Hematopoietic multipotent progenitor cell (in vitro differentiated cells): ENCODE measurements around the gene NKX6-2. TPM values are rescaled to one million over a fixed set of nuclear protein-coding genes. Genes with fewer than 3 reads are reported as not detected.
"Not testable (repeated sequence)": the region's sequence is repeated elsewhere in the genome, so short reads cannot be mapped to it uniquely, and the experiment has no call there.

Source experiments
- DNase-seq, 3 donors: peaks; one replicate each; pipeline ENCODE4 v3.0.0-alpha.2; 2011 to 2015; ENCODE audit warnings: low read depth in 2 of 3, low spot score in 2 of 3
- total RNA-seq: library from RNA; depleted of rRNA; stranded (reverse); fragments of >200 nt; gene quantifications from one replicate; pipeline ENCODE4 v1.2.3, GENCODE V29; 2012

NKX6-2 gene
- total RNA-seq: not detected

DNA sequence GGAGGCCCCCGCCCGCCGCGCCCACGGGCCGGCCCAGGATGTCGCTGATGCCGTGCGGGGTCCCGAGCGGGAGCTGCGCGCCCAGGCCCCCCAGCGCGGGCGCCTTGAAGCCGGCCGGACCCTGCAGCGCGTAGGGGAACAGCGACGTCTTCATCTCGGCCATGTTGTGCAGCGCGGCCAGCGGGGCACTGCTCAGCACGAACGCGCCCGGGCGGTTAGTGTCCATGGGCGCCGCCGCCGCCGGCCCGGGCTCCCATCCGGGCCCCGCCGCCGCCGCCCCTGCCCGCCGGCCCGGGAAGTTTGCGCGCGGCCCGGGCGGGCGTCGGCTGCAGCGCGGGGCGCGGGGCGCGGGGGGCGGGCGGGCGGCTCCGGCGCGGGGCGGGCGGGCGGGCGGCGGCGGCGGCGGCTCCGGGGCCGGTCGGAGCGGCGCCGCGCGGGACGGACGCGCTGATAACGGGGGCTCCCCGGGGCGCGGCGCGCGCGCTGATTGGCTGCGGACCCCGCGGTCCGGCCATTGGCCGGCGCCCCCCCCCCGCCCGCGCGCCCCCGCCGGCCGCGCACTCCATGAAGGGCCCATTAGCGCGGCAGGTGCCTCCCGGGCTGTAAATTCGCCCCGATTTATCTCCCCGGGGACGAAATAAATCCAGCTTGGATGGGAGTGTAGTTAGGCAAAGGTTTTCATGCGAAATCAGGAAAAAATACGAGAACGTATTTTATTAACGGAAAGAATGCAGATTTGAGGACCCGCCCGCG is at the start of gene NKX6-2:
TSS of gene NKX6-2 (minus strand) at position 425 of the 753 bp plus-strand sequence. CDS start at position 226, 199 bp downstream.
- DNase-seq: no peak

DNA sequence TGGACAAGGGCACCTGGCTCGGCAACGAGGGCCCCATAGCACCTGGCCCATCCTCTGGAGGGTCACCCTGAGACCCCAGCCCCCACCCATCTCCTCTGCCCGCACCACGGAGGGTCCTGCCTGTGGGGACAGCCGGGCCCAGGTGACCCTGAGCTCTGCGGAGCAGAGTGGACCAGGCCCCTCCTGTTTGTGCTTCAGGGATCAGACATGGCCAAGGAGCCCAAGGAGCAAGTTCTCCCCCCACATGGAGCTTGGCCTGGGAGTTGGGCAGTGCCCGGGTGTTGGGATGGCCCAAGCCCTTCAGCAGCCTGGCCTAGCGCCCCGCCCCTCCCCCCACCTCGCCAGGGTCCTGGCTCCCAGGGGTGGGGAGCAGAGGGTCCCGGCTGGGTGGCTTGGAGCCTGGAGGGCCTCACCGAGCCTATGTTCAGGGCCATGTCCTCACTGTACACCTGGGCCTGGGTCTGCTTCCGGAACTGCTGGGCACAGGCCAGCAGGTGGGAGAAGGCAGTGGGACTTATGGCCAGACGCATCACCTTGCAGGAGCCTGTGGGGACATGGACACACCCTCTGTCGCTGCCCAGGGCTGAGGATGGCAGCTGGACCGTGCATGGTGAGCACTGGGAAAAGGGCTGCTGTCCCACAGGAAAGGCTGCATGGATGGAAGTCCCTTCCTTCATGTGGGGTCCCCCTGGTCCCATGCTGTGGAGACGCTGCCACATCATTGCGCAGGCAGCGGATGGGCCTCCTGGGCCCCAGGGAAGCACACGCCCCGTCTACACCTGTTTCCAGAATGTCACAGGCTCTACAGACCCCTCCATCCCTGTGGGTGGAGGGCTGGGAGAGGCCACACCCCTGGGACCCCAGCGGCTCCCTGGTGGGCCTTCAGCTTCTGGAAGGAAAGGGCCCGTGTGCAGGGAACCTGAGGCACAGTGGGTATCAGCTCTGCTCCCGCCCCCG is 49.2 kb upstream of the NKX6-2 start:
- DNase-seq: no peak

DNA sequence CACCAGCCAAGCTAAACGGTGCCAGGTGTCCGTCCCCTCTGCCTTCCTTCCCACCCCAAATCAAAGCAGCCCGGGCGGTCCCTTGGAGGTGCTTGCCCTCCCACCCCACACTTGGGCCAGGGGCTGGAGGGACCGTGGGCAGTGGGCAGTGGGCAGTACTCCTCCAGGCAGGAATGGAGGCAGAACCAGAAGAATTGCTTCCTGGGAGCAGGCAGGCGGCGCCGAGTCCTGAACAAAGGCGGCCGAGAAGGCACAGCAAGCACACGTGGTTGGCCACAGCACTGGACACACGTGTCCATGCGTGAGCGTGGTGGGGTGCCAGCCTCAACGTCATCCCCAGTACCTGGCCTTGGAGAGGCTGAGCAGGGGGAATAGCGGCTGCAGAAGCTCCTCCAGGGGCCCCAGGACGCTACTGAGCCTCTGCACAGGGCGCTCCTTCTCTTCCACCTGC is 48.4 kb upstream of the NKX6-2 start:
- DNase-seq: no peak

DNA sequence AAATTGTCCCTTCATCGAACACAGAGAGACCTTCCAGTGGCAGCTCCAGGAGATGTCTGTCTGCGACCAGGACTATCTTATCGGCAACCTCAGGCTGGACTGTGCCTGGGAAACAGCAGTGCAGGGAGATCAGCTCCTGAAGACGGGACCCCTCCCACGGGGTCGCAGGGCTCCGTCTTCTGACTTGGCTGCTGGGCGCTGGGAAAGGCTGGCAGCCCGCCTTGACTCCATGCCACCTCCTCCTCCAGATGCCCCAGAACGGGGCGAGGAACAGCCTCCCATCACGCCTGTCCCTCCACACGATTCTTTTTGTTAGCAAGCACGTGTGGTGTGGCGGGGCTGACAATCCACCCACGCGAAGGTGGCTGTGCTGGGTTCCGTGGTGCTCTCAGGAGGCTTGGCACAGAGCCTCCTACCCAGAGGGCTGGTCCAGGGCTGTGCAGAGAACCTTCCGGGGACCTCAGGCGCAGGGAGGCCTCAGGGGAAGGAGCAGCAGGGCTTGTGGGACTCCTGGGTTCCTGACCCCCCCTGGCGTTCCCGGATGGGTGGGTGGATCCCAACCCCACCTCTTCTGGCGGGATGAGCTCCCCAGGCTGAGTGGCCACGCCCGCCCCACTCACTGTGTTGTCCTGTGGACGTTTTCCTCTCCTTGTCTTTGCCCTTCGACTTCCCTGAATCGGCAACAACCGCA is 47.6 kb upstream of the NKX6-2 start:
- DNase-seq: no peak

DNA sequence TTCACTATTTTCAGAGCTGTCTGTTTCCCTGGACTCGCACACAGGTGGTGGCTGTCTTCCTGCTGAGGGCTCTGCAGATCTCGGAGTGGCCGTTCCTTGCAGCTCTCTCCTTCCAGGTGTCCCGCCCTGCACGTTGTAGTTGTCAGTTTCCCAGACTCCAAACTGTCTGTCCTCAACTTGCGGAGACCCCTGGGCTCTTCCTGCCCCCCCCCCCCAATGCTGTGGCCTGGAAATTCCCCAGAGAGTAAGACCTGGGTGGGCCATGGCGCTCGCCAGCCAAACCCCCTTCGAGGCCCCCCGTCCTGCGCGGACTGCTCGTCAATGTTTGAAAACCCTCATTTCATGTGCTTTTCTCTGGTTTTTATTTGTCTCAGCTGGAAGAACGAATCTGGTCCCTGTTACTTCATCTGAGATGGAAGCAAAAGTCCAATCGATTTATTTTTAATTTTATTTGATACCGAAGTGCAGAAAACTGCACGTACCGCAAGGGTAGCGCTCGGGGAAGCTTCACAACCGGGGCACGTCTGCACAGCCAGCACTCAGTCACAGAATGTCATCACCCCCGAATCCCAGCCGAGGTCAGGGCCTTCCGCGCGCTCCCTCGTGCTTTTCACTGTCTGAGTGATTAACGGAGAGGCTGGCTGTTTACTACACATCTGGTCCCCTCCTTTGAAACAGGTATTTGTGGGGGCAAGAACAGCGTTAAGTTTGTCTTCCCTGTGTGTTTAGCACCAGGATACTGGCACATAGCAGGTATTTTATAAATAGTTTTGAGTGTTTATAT is 46.4 kb upstream of the NKX6-2 start:
- no peak for DNase-seq

DNA sequence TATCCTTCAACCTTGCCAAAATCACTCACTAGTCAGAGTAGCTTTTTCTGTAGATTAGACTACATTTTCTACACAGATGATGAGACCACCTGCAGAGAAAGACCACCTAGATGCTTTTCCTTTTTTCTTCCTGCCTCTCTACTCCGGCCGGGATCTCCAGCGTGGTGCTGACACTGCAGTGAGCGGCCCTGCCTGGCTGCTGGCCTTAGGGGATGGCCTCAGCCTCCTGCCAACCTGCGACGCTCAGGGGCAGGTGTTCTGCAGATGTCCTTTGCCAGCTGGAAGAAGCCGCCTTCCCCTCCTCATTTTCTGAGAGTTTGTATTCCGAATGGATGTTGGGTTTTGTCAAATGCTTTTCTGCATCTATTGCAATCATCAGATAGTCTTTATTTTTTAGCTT is 43.5 kb upstream of the NKX6-2 start:
- DNase-seq: no peak

DNA sequence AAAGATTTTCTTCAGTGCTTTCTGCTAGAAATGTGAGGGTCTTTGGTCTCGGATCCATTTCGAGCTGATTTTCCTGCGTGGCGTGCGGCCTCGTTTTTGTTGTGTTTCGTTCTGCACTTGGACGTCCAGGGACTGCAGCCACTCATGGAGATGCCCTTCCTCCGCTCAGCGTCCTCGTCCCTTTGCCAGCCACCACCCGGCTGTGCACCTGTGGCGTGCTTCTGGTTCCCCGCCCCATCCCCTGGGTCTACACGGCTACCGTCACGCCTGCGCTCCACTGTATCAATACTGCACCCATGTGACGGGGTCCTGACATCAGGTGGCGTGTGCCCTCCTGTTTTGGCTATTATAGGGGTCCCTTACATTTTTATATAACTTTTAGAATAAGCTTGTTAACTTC is 42.7 kb upstream of the NKX6-2 start:
- no peak for DNase-seq

DNA sequence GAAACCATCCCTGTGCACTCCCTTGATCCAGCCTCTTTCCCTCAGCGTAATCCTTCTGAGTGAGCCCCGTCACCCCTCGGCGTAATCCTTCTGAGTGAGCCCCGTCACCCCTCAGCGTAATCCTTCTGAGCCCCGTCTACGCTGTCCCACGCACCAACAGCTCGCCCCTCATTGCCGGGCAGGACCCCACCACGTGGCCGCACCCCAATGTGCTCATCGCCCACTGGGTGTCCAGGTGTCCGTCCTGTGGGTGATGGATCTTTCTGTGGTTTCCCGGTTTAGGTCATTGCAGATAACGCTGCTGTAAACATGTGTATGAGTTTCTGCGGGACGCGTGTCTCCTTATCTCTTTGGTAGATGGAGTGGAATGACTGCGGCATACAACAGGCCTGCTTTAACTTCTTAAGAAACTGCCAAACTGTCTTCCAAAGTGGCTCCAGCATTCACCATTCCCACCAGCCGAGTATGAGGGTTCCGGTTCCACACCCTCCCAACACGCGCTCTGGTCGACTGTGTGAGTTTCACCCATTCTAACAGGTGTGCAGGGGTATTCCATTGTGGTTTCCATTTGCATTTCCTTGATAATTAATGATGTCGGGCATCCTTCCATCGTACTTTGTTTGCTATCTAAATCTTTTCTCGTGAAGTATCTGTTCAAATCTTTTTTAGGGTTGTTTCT is 42.1 kb upstream of the NKX6-2 start:
- no peak for DNase-seq

DNA sequence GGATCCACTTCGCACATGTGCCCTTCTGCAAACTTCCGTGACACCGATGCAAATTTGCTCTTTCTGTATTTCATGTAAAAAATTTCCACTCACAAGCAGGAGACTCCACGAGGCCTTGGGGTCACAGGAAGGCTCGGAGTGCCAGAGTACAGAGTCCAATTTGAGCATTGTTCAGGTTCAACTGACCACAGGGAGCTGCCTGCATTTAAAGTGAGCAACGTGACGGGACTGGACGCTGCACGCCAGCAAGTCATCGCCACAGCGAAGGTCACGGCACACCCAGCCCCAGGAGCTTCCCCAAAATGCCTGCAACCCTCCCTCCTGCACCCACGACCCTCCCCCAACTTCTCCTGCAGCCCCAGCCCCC is 41.5 kb upstream of the NKX6-2 start:
- no peak for DNase-seq

DNA sequence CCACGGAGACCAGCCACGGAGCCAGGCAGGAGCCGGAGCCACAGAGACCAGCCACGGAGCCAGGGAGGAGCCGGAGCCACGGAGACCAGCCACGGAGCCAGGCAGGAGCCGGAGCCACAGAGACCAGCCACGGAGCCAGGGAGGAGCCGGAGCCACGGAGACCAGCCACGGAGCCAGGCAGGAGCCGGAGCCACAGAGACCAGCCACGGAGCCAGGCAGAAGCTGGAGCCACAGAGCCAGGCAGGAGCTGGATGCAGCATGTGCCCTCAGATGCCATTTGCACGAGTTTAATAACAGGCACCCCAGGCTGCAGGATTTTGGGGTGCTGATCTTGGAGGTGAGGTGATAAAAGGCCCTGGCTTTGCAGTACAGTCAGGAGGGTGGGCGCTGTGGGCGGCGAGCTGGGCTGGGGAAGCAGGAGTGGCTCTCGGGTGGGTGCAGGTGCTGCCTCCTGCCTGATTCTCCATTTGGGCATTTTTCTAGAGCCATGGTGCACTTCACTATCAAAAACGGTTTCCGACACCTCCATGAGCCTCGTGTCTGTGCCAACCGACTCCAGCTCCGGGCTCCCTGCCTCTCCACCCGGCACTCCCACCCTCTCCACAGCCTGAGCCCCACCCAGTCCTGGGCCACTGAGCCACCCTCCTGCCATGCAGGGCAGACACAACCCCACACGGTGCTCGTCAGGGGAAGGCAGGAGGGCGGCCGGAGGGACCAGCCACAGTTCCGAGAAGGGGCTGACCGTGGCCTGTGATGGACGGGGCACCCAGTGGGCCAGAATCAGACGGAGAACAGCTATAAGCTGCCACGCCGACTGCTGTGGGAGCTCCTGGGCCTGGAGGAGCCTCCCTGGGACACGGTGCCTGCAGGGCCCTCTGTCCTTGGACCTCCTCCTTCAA is 40.8 kb upstream of the NKX6-2 start:
- no peak for DNase-seq

DNA sequence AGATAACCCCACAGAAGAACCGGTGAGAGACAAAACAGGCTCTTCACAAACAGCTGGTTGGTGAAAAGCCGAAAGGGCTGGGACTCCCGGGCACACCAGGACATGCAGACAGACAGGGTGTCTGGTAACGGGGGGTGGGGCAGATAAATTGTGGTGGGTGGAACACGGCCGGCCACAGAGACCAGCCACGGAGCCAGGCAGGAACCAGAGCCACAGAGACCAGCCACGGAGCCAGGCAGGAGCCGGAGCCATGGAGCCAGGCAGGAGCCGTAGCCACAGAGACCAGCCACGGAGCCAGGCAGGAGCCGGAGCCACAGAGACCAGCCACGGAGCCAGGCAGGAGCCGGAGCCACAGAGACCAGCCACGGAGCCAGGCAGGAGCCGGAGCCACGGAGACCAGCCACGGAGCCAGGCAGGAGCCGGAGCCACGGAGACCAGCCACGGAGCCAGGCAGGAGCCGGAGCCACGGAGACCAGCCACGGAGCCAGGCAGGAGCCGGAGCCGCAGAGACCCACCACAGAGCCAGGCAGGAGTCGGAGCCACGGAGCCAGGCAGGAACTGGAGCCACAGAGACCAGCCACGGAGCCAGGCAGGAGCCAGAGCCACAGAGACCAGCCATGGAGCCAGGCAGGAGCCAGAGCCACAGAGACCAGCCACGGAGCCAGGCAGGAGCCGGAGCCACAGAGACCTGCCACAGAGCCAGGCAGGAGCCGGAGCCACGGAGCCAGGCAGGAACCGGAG is 40.0 kb upstream of the NKX6-2 start:
- DNase-seq: not testable (repeated sequence)

DNA sequence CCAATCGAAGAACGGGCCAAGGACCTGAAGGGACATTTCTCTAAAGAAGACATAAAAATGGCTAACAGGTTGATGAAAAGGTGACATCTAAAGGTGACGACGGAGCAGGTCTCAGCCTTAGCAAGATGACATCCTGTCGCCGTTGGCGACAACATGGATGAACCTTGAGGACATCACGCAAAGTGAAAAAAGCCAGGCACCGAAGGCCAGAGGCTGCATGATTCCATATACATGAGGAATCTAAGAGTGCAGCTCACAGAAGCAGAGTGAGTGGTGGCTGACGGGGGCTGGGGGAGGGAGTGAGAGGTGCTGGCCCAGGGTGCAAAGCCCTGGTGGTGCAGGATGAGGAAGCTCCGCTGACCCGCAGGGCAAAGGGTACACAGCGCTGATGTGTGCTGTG is 34.1 kb upstream of the NKX6-2 start:
- DNase-seq: no peak

DNA sequence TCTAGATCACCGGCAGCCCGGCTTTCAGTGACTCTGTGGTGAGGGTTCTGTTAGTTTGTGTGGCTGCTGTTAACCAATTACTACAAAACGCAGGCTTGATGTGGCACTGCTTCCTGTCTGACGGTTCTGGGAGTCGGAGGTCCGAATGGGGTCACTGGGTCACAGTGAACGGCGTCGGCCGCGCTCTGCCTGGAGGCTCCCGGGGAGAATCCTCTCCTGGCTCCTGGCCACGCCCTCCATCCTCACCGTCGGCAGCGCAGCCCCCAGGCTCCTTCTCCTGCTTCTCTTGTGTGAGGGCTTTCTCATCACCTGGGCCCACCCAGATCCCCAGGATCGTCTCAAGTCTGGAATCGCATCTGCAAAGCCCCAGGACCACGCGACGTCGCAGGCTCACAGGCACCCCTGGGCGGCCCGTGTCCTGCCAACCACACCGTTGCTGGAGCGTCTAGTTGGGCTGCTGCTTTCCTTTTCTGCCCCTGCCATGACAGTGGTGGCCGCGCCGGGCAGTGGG is 31.8 kb upstream of the NKX6-2 start:
- no peak for DNase-seq

DNA sequence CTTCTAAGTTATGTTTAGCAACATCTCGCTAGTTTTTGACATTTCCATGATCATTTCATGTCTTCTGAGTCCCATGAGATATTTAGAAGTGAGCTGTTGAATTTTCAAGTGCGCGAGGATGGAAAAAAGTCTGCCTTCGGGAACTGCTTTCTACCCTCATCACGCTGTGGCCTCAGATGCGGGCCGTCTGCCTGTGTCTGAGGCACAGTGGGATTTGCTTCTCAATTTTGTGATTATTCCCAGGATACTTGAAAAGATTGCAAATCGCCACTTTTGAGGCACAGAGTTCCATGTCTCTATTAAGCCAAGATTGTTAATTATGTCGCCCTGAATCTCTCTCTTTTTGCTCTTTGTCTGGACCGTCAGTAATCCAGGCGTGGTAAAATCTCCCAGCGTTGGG is 30.8 kb upstream of the NKX6-2 start:
- DNase-seq: no peak

DNA sequence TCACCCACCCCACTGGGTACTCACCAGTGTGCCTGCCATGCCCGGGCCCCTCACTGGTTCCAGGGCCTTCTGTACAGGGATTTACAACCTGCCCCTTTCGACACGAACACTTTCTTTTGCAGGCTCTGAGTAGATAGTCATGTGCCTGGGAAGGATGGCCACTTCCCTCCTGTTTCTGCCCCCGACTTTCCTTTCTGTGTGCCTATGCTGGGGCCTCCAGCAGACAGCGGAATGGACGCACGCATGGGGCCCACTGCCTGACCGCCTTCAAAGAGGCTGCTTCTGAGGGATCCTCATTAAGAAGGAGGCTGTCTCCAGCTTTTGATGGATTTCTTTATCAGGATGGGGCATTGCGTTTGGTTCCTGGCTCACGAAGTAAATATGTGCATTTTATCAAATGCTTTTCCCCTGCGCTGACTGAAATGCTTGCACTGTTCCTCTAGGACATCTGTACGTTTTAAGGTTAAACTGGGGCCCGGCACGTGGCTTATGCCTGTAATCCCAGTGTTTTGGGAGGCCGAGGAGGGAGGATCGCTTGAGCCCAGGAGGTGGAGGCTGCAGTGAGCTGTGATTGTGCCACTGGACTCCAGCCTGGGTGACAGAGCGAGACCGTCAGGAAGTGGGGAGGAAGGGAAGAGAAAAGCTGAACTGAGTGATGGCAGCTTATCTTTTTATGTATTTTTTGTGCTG is 29.4 kb upstream of the NKX6-2 start:
- DNase-seq: no peak

DNA sequence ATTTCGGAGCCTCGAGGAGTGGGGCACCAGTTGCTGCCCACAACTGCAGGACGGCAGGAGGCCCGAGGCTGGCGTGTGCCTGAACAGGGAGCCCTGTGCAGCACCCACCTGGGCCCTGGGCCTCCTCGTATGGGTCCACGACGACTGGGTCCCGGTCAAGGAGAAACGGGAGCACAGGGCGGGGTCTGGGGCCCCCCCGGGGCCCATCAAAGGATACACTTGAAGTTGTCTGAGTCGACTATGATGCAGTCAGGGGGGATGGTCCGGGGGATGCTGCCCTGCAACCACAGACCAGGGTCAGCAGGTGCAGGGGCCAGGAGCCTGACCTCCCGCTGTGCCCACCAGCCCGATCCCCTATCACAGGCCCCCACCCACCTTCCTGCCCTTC is 28.5 kb upstream of the NKX6-2 start:
- DNase-seq: no peak
